H9 (cell line): ENCODE data around the gene SLC16A10. TPM values are rescaled to one million over a fixed set of nuclear protein-coding genes. Genes with fewer than 3 reads are reported as not detected.

Experiments
- DNase-seq: peaks from one replicate; pipeline ENCODE4 v3.0.0-alpha.2; 2017
- H2AFZ ChIP-seq: one replicate; pipeline ENCODE4 v1.6.1; 2013; ENCODE audit warnings: mild to moderate bottlenecking, low read length, control low read depth, moderate library complexity
- H2AK5ac ChIP-seq: 2 replicates; pipeline ENCODE4 v1.6.1; 2013; ENCODE audit warnings: low read length, control low read depth, mixed read lengths; ENCODE audit not compliant: insufficient read length
- H2BK120ac ChIP-seq: one replicate; pipeline ENCODE4 v1.6.1; 2013; ENCODE audit warnings: low read depth, mild to moderate bottlenecking, low read length, control low read depth, inconsistent platforms; ENCODE audit not compliant: poor library complexity, severe bottlenecking
- H2BK12ac ChIP-seq: 2 replicates; pipeline ENCODE4 v1.6.1; 2013; ENCODE audit warnings: low read length, control low read depth, mixed read lengths, low read depth; ENCODE audit not compliant: insufficient read length
- H2BK15ac ChIP-seq: 2 replicates; pipeline ENCODE4 v1.6.1; 2013; ENCODE audit warnings: low read depth, low read length, control low read depth
- H2BK20ac ChIP-seq: one replicate; pipeline ENCODE4 v1.6.1; 2013; ENCODE audit warnings: low read depth, mild to moderate bottlenecking, low read length, control low read depth, inconsistent platforms; ENCODE audit not compliant: poor library complexity, severe bottlenecking
- H2BK5ac ChIP-seq: 2 replicates; pipeline ENCODE4 v1.6.1; 2013; ENCODE audit warnings: low read length, control low read depth, mixed read lengths; ENCODE audit not compliant: insufficient read length
- H3K14ac ChIP-seq: 2 replicates; pipeline ENCODE4 v1.6.1; 2013; ENCODE audit warnings: low read length, control low read depth; ENCODE audit not compliant: insufficient read depth
- H3K18ac ChIP-seq: 2 replicates; pipeline ENCODE4 v1.6.1; 2013; ENCODE audit warnings: low read depth, mild to moderate bottlenecking, mixed read lengths, low read length, control low read depth; ENCODE audit not compliant: insufficient read length
- H3K23ac ChIP-seq: 2 replicates; pipeline ENCODE4 v1.6.1; 2013; ENCODE audit warnings: low read length, control low read depth, mixed read lengths, low read depth; ENCODE audit not compliant: insufficient read length
- H3K23me2 ChIP-seq: 2 replicates; pipeline ENCODE4 v1.6.1; 2013; ENCODE audit warnings: low read depth, mild to moderate bottlenecking, mixed read lengths, low read length, control low read depth; ENCODE audit not compliant: insufficient read length, poor library complexity, severe bottlenecking
- H3K27ac ChIP-seq: 2 replicates; pipeline ENCODE4 v1.5.1; 2013; ENCODE audit warnings: low read length, control low read depth, mixed read lengths, low read depth; ENCODE audit not compliant: insufficient read length
- H3K27me3 ChIP-seq: 2 replicates; pipeline ENCODE4 v1.6.1; 2013; ENCODE audit warnings: low read length, control low read depth, inconsistent platforms; ENCODE audit not compliant: insufficient read depth
- H3K4ac ChIP-seq: 2 replicates; pipeline ENCODE4 v1.6.1; 2013; ENCODE audit warnings: low read depth, mild to moderate bottlenecking, control low read depth, inconsistent platforms, low read length, moderate library complexity
- H3K4me1 ChIP-seq: 2 replicates; pipeline ENCODE4 v1.6.1; 2013; ENCODE audit warnings: low read length, control low read depth, inconsistent platforms; ENCODE audit not compliant: insufficient read depth
- H3K4me2 ChIP-seq: 2 replicates; pipeline ENCODE4 v1.6.1; 2013; ENCODE audit warnings: low read length, control low read depth, mixed read lengths; ENCODE audit not compliant: insufficient read length, insufficient read depth
- H3K56ac ChIP-seq: 2 replicates; pipeline ENCODE4 v1.6.1; 2013; ENCODE audit warnings: low read depth, mild to moderate bottlenecking, mixed read lengths, low read length, control low read depth; ENCODE audit not compliant: insufficient read length
- H3K79me1 ChIP-seq: 2 replicates; pipeline ENCODE4 v1.6.1; 2013; ENCODE audit warnings: low read depth, mild to moderate bottlenecking, moderate library complexity, low read length, control low read depth, inconsistent platforms; ENCODE audit not compliant: insufficient read depth, poor library complexity, severe bottlenecking
- H3K79me2 ChIP-seq: 2 replicates; pipeline ENCODE4 v1.6.1; 2013; ENCODE audit warnings: low read length, control low read depth, inconsistent platforms; ENCODE audit not compliant: insufficient read depth
- H3K9ac ChIP-seq: 2 replicates; pipeline ENCODE4 v1.6.1; 2013; ENCODE audit warnings: low read length, control low read depth, mixed read lengths; ENCODE audit not compliant: insufficient read length; ENCODE audit errors: extremely low read depth
- H3K9me3 ChIP-seq: one replicate; pipeline ENCODE4 v1.6.1; 2013; ENCODE audit warnings: low read depth, low read length, inconsistent platforms; ENCODE audit not compliant: control insufficient read depth
- H3T11ph ChIP-seq: one replicate; pipeline ENCODE4 v1.6.1; 2013; ENCODE audit warnings: mild to moderate bottlenecking, low read length, control low read depth, inconsistent platforms
- H4K20me1 ChIP-seq: one replicate; pipeline ENCODE4 v1.6.1; 2013; ENCODE audit not compliant: control insufficient read depth, insufficient read length, insufficient read depth
- H4K5ac ChIP-seq: 2 replicates; pipeline ENCODE4 v1.6.1; 2013; ENCODE audit warnings: low read depth, mild to moderate bottlenecking, mixed read lengths, low read length, control low read depth; ENCODE audit not compliant: insufficient read length
- H4K8ac ChIP-seq: replicated peaks from 2 replicates; pipeline ENCODE4 v1.6.1; 2013; ENCODE audit warnings: low read length, control low read depth, mixed read lengths, low read depth; ENCODE audit not compliant: insufficient read length
- H4K91ac ChIP-seq: 2 replicates; pipeline ENCODE4 v1.6.1; 2013; ENCODE audit warnings: low read depth, mild to moderate bottlenecking, moderate library complexity, mixed read lengths, low read length, control low read depth; ENCODE audit not compliant: insufficient read length
- H3K27ac Mint-ChIP-seq, 3 experiments: 2 replicates in 2 of 3; 3 replicates in 1 of 3; pipeline ENCODE4 v1.8.0; 2020 to 2021; ENCODE audit warnings: mixed read lengths in 3 of 3, mild to moderate bottlenecking in 1 of 3, moderate library complexity in 1 of 3
- H3K27me3 Mint-ChIP-seq: 2 replicates; pipeline ENCODE4 v1.8.0; 2021; ENCODE audit warnings: low read depth, mild to moderate bottlenecking, moderate library complexity, mixed read lengths
- H3K36me3 Mint-ChIP-seq, 3 experiments: 2 replicates in 2 of 3; 3 replicates in 1 of 3; pipeline ENCODE4 v1.8.0; 2020 to 2021; ENCODE audit warnings: low read depth in 3 of 3, mixed read lengths in 3 of 3; ENCODE audit not compliant: insufficient read depth in 1 of 3
- H3K4me1 Mint-ChIP-seq, 2 experiments: 2 replicates each; pipeline ENCODE4 v1.8.0; 2020; ENCODE audit warnings: mixed read lengths in 2 of 2
- H3K4me3 Mint-ChIP-seq, 2 experiments: 2 replicates in 1 of 2; 3 replicates in 1 of 2; pipeline ENCODE4 v1.8.0; 2020 to 2021; ENCODE audit warnings: mild to moderate bottlenecking in 2 of 2, mixed read lengths in 2 of 2, moderate library complexity in 1 of 2
- H3K9me3 Mint-ChIP-seq, 2 experiments: 2 replicates in 1 of 2; 3 replicates in 1 of 2; pipeline ENCODE4 v1.8.0; 2020; ENCODE audit warnings: mild to moderate bottlenecking in 2 of 2, mixed read lengths in 2 of 2, moderate library complexity in 1 of 2
- CTCF ChIP-seq: fragments of 200-600 bp; sonication (generic); conservative IDR thresholded peaks from 3 replicates; pipeline ENCODE4 v1.8.0; 2021; ENCODE audit warnings: antibody characterized with exemption, mild to moderate bottlenecking
- WGBS: extraction: QIAGEN DNeasy Blood & Tissue Kit; methylation state at CpG from one replicate; pipeline ENCODE4 v1.1.7; 2013; ENCODE audit warnings: missing lambda C conversion rate, low lambda C conversion rate, mixed read lengths; ENCODE audit not compliant: insufficient read length; ENCODE audit errors: extremely low coverage; 5-methylcytosine and 5-hydroxymethylcytosine counted together
- total RNA-seq: library from RNA; stranded (reverse); gene quantifications from 2 replicates; pipeline ENCODE4 v1.2.1, GENCODE V29; 2021

The SLC16A10 gene
- total RNA-seq, 1 experiment from 2014 or later, result 11.4 TPM

DNA sequence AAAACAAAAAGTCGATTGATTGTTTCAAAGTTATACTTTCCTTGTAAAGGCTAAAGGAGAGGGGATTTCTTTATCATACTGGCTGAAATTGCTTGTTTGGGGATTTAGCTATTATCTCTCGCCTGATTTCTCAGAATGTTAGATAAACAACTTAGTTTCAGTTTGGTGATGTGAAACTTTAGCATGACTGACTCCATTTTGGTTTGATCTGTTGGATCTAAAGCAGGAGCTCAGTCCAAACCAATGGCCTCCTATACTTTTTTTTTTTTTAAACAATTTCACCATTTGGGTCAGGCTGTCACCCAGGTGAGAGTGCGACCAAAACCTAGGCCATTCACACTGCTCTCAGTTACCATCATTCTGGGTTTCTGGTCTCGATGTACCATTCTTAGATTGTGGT, 45.4 kb upstream of the SLC16A10 start:
- no peaks in the 10 kb centered on the region for H3K23me2 ChIP-seq
- no peak overlapping the region for H2BK15ac ChIP-seq
- no peaks in the 10 kb centered on the region for H3K79me1 ChIP-seq
- no peaks in the 10 kb centered on the region for H3K36me3 Mint-ChIP-seq
- H2BK20ac ChIP-seq, result no peak overlapping the region
- no peak overlapping the region for H3K4ac ChIP-seq
- H3K9ac ChIP-seq, result no peak overlapping the region
- H3K4me1 Mint-ChIP-seq, result 0 out of 4 replicates have a peak, but pooled peaks cover 0 to 2% of the 10 kb centered on the region in 2 experiments
- H3K9me3 Mint-ChIP-seq, result no peaks in the 10 kb centered on the region; a peak in 1 of 5 replicates
- no peak overlapping the region for H3K27ac Mint-ChIP-seq
- no peak overlapping the region for H2AFZ ChIP-seq
- DNase-seq, result no peak
- H3K27ac ChIP-seq, result no peak overlapping the region
- no peaks in the 10 kb centered on the region for H3K9me3 ChIP-seq
- no peak overlapping the region for H4K8ac ChIP-seq
- no peak overlapping the region for H3K4me3 Mint-ChIP-seq
- H3K18ac ChIP-seq, result no peak overlapping the region
- no peaks in the 10 kb centered on the region for H4K20me1 ChIP-seq
- no peak overlapping the region for H3T11ph ChIP-seq
- WGBS, result no CpG with 5 or more reads among the region's 4 CpGs
- no peaks in the 10 kb centered on the region for H3K27me3 Mint-ChIP-seq
- no peak overlapping the region for H3K56ac ChIP-seq
- no peak overlapping the region for H4K91ac ChIP-seq
- H2BK12ac ChIP-seq, result no peak overlapping the region
- no peaks in the 10 kb centered on the region for H3K79me2 ChIP-seq
- no peak overlapping the region for H2BK120ac ChIP-seq
- no peak for TF ChIP-seq CTCF
- no peak overlapping the region for H3K14ac ChIP-seq
- no peaks in the 10 kb centered on the region for H3K27me3 ChIP-seq
- no peak overlapping the region for H4K5ac ChIP-seq
- no peaks in the 10 kb centered on the region for H3K4me1 ChIP-seq
- no peak overlapping the region for H3K4me2 ChIP-seq
- H2AK5ac ChIP-seq, result no peak overlapping the region
- no peak overlapping the region for H3K23ac ChIP-seq
- H2BK5ac ChIP-seq, result no peak overlapping the region
